Subcutaneous abdominal adipose tissue (tissue), 5 donors: ENCODE results near the gene CPA1.

ENCODE experiments used
- H3K27ac ChIP-seq: one replicate; pipeline ENCODE4 v1.7.0; 2013; ENCODE audit warnings: low read depth, mild to moderate bottlenecking, inconsistent platforms, low read length, moderate library complexity
- H3K27me3 ChIP-seq, 5 donors: one replicate each; pipeline ENCODE4 v1.7.0; 2013; ENCODE audit warnings: low read length in 5 of 5, inconsistent platforms in 1 of 5; ENCODE audit not compliant: control insufficient read depth in 5 of 5, insufficient read depth in 4 of 5
- H3K36me3 ChIP-seq, 5 donors: one replicate each; pipeline ENCODE4 v1.7.0; 2013; ENCODE audit warnings: low read length in 5 of 5; ENCODE audit not compliant: control insufficient read depth in 5 of 5, insufficient read depth in 5 of 5
- H3K4me1 ChIP-seq, 5 donors: one replicate each; pipeline ENCODE4 v1.7.0; 2013; ENCODE audit warnings: low read length in 5 of 5, mild to moderate bottlenecking in 3 of 5, moderate library complexity in 1 of 5; ENCODE audit not compliant: control insufficient read depth in 5 of 5, insufficient read depth in 5 of 5
- H3K4me3 ChIP-seq, 5 donors: one replicate each; pipeline ENCODE4 v1.7.0; 2013; ENCODE audit warnings: low read length in 5 of 5, low read depth in 1 of 5
- H3K9ac ChIP-seq, 5 donors: one replicate each; pipeline ENCODE4 v1.7.0; 2013; ENCODE audit warnings: low read length in 5 of 5, mild to moderate bottlenecking in 4 of 5, moderate library complexity in 3 of 5
- H3K9me3 ChIP-seq, 5 donors: one replicate each; pipeline ENCODE4 v1.7.0; 2013; ENCODE audit warnings: low read length in 5 of 5; ENCODE audit not compliant: control insufficient read depth in 5 of 5
- donor health status: healthy.
- donor health status: healthy.
- donor health status: healthy.
- donor health status: healthy.
- donor health status: healthy.

CPA1 gene

DNA sequence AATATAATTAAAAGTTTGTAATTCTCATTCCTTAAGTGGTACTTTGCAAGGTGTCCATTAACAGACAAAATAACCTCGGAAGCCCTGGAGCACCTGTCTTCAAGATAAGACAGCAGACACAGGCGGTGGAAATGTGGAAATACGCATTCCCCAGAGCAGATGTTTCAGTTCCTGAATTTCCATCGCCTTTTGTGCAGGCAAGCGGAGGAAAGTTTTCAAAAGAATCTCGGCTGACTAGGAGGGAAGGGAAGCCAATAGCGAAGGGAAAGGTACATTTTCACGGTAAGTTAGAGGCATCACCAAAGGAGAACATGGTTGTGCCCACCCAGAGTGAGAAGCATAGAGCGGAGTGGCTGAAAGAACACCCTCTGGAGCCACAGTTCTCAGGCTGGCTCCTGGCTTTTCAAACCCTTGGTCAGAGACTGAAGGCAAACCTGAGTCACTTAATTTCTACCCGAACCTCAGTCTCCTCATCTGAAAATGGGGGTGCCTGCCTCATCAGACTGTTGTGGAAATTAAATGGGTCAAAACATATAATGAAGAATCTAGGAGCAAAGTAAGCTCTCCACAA lies 13.6 kb downstream of the CPA1 start:
- H3K9ac ChIP-seq: peak overlapping the region in 1 of 5 donors; percentile 8
- no peaks in the 10 kb centered on the region for H3K27me3 ChIP-seq
- H3K4me1 ChIP-seq: peaks cover 0 to 72% (median 60%) of the 10 kb centered on the region in 5 donors
- no peak overlapping the region for H3K4me3 ChIP-seq
- H3K27ac ChIP-seq: peak overlapping the region; percentile 98
- no peaks in the 10 kb centered on the region for H3K36me3 ChIP-seq
- H3K9me3 ChIP-seq: no peaks in the 10 kb centered on the region

DNA sequence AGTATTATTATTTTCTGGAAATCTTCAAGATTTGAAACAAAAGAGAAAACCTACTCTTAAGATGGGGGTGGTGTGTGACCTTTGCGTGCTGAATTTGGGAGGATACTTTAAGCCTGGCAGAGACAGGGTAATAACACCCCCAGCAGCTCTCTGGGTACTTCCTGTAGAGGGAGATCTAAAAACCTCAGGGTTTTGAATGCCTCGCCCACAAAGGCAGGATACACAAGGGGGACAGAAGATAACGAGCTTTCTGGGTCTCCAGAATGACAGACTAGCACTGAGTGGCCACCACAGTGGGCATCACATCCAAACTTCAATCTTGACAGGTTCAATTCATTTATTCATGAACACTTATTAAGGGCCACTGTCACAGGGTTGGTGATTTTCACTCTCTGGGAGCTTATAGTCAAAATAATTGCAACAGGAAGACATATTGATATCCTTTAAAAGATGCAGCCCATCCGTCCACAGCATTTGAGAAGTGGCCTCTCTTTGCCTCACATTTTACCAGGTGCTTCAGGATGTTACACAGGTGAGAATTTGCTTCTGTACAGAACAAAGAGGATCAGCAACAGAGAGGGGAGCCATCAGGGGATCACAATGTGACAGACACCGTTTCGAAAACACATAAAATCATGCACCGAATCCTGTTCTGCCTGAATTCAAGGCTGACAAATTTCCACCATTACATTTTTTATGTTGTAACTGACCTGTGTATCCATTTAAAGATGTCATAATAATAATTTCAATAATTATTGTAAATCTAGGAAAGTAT lies 14.3 kb downstream of the CPA1 start:
- Histone ChIP-seq H3K27me3 (no peaks in the 10 kb centered on the region), H3K36me3 (no peaks in the 10 kb centered on the region), H3K4me1 (peaks cover 0 to 79% (median 67%) of the 10 kb centered on the region in 5 donors), H3K4me3 (no peak overlapping the region), H3K9me3 (no peaks in the 10 kb centered on the region), H3K9ac (peak overlapping the region in 1 of 5 donors; percentile 18), H3K27ac (peak overlapping the region; percentile 98)

DNA sequence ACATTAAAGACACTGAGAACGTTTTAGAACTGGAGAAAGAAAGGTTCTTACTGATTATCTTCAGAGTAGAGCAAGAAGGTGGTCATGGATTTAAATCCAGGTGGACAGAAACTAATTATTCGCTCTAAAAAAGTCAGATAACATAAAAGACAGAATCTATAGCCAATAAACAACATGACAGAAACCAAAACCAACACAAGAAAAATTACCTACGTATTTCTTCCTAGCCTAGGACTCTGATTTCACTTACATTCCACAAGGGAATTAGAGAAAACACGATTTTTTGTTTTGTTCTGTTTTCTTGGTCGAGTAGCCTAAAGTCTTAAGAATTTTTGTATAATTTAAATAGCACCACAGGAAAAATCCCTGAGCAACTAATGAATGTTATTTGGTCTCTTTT lies 15.1 kb downstream of the CPA1 start:
- Histone ChIP-seq H3K27ac (peak overlapping the region; percentile 98), H3K27me3 (no peaks in the 10 kb centered on the region), H3K36me3 (no peaks in the 10 kb centered on the region), H3K4me3 (no peak overlapping the region), H3K9me3 (no peaks in the 10 kb centered on the region), H3K4me1 (peaks cover 4 to 82% (median 75%) of the 10 kb centered on the region in 5 donors), H3K9ac (peak overlapping the region in 2 of 5 donors; percentile 35 to 53)

DNA sequence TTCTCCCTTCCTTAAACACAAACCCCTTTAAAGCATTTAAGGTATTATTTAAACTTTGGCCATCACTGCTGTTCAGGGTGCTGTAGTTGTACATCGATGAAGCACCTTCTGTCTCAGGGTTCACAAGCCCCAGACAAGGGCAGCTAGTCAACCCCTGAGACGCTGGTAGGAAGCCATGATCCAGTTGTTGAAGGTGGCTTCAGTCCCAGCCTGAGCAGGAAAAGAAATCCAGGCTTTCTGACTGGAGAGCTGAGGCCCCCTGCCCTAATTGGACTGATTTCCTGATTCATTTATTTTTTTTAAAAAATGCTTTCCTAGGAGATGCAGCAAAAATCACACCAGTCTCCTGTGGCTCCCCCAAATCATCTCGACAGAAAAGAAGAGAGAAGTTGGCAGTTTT lies 15.8 kb downstream of the CPA1 start:
- H3K4me1 ChIP-seq: peaks cover 11 to 88% (median 79%) of the 10 kb centered on the region in 5 donors
- no peaks in the 10 kb centered on the region for H3K27me3 ChIP-seq
- peak overlapping the region in 2 of 5 donors; percentile 35 to 53 for H3K9ac ChIP-seq
- no peaks in the 10 kb centered on the region for H3K9me3 ChIP-seq
- no peaks in the 10 kb centered on the region for H3K36me3 ChIP-seq
- H3K4me3 ChIP-seq: no peak overlapping the region
- peak overlapping the region; percentile 98 for H3K27ac ChIP-seq

DNA sequence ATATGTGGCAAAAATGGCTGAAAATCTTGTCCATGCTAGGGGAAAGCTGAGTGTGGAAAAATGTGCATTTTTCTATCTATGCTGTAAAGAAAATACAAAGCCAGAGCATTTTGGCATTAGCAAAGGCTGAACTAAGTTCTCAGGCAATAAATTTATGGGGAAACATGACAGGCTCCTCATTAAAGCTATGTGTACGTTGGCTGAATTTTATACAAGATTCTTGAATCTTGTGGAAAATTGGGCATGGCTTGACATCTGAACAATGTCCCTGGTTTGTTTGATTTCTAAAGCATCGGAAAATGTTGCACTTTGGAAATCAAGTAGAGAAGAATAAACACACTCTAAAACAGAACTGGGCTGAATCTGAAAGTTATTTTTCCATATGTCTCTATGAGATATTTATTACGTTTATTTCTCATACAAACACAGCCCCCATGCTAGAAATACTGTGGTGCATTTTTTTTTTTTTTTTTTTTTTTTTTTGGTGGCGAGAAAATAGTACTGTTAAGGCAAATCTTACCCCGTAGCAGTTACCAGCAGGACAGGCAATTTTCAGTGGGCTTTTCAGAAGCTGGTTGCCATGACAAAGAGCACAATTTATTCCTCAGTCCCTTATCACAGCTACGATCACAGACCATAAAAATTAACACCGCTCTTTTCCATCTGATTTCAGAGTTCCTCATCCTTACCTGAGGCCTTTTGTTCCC lies 16.9 kb downstream of the CPA1 start:
- no peaks in the 10 kb centered on the region for H3K36me3 ChIP-seq
- H3K4me1 ChIP-seq: peaks cover 11 to 93% (median 83%) of the 10 kb centered on the region in 5 donors
- H3K9ac ChIP-seq: peak overlapping the region in 2 of 5 donors; percentile 28 to 53
- H3K9me3 ChIP-seq: no peaks in the 10 kb centered on the region
- peak overlapping the region; percentile 98 for H3K27ac ChIP-seq
- H3K27me3 ChIP-seq: no peaks in the 10 kb centered on the region
- no peak overlapping the region for H3K4me3 ChIP-seq

DNA sequence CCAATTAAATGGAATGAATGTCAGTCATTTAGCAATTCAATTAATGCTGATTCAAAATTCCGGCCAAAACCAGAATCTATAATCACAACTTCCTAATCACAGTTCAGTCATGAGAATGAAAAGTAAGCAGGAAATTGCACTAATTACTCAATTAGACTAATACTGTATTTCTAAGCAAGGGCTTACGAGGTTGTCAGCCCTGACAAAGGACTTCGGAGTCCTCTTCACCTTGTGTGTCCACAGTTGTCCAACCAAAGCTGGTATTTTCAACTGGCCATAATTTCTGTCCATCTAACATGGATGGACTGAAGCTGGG lies 17.4 kb downstream of the CPA1 start:
- Histone ChIP-seq H3K27me3 (no peaks in the 10 kb centered on the region), H3K27ac (peak overlapping the region; percentile 98), H3K36me3 (no peaks in the 10 kb centered on the region), H3K9ac (no peak overlapping the region), H3K4me3 (no peak overlapping the region), H3K9me3 (no peaks in the 10 kb centered on the region), H3K4me1 (peaks cover 11 to 93% (median 83%) of the 10 kb centered on the region in 5 donors)

DNA sequence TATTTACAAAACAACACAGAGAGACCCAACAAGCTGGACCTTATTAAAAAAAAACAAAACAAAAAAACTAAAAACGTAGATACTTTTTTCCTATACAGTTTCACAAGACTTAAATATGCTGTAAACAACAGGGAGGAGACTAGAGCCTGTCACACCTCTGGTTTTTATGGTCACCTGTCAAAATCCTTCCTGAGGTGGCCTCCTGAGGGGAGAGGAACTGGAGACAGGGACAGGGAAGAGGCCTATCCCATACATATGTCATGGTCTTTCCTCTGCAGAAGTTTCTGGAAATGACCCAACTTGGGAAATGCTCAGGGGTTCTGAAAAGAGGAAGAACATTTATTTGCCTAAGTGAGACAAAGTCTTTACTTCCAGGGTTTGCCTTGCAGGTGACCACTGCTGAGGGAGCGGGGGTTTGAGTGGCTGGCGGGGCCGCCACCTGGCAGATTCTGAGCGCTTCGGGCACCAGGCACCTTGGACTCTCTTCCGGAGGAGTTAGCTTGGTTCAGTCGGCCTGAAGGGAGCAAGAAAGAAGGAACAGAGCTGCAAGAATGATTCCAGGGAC lies 18.3 kb downstream of the CPA1 start:
- Histone ChIP-seq H3K27ac (peak overlapping the region; percentile 98), H3K27me3 (no peaks in the 10 kb centered on the region), H3K4me3 (no peak overlapping the region), H3K9me3 (no peaks in the 10 kb centered on the region), H3K36me3 (peaks cover 0 to 3% (median 0%) of the 10 kb centered on the region in 5 donors), H3K9ac (peak overlapping the region in 2 of 5 donors; percentile 6 to 76), H3K4me1 (peaks cover 11 to 88% (median 76%) of the 10 kb centered on the region in 5 donors)

DNA sequence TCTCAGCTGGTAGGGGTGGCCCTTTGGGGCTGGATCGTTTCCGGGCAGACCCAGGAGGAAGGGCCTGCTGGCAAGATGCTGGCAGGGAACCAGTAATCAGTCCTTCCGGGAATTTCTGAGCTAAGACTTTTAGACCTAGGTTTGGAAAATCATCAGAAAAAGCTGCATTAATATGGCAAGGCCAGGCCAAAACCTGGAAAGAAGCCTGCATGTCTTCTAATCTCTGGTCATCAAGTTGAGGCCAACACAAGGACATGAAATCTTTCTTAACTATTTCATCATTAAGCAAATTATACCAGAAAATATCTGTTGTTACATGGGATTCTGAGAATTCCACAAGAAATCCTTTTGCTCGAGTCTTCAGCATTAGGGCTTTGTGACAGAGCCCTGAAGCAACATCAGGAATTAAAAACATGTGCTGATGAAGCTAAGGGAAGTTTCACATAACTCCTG lies 19.9 kb downstream of the CPA1 start:
- Histone ChIP-seq H3K27ac (peak overlapping the region; percentile 98), H3K9me3 (no peaks in the 10 kb centered on the region)

DNA sequence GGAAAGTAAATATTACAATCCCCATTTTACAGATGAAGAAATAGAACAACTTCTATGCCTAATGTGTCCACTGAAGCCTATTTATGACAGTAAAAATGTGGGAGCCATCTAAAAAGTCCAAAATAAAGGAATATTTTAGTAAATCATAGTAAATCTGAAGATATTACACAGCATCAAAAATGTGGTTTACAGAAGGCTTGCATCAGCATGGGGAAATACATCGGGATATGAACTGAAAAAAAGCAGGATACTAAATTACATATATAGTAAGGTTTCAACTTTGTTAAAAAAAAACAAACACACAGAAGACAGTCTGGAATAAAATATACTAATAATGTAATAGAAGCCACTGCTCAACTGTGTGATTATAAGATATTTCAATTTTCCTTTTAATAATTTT lies 20.8 kb downstream of the CPA1 start:
- H3K4me3 ChIP-seq: no peak overlapping the region
- H3K9me3 ChIP-seq: no peaks in the 10 kb centered on the region
- peaks cover 0 to 3% (median 2%) of the 10 kb centered on the region in 5 donors for H3K36me3 ChIP-seq
- H3K4me1 ChIP-seq: peaks cover 11 to 66% (median 64%) of the 10 kb centered on the region in 5 donors
- peak overlapping the region in 4 of 5 donors; percentile 21 to 76 (median 60) for H3K9ac ChIP-seq
- peak overlapping the region; percentile 98 for H3K27ac ChIP-seq
- no peaks in the 10 kb centered on the region for H3K27me3 ChIP-seq

More for the DNA sequence above, 19.9 kb downstream of the CPA1 start:
- Histone ChIP-seq H3K27me3 (no peaks in the 10 kb centered on the region), H3K36me3 (peaks cover 0 to 3% (median 2%) of the 10 kb centered on the region in 5 donors), H3K9ac (peak overlapping the region in 4 of 5 donors; percentile 4 to 76 (median 60)), H3K4me3 (peak overlapping the region in 1 of 5 donors; percentile 31), H3K4me1 (peaks cover 11 to 75% (median 68%) of the 10 kb centered on the region in 5 donors)
